GM21381 (cell line): Measurements from ENCODE around the gene KDM6A.
A peak's percentile ranks its signal among the peaks of the same experiment; 100 is the strongest.
"Not testable (repeated sequence)": the region's sequence is repeated elsewhere in the genome, so short reads cannot be mapped to it uniquely, and the experiment has no call there.

Source experiments
- ATAC-seq: cut with Tn5 transposase; IDR thresholded peaks from one replicate; pipeline ENCODE4 v1.9.1; 2021; ENCODE audit warnings: mild to moderate bottlenecking, moderate library complexity; ENCODE audit not compliant: unreplicated experiment

The KDM6A gene

GRCh38 chrX:44872821-44873414, at the start of gene KDM6A:
Gene KDM6A, plus strand, starts transcription at chrX:44873188. Its CDS starts 364 bp downstream, at chrX:44873552.
- peak; percentile 89 for ATAC-seq

DNA sequence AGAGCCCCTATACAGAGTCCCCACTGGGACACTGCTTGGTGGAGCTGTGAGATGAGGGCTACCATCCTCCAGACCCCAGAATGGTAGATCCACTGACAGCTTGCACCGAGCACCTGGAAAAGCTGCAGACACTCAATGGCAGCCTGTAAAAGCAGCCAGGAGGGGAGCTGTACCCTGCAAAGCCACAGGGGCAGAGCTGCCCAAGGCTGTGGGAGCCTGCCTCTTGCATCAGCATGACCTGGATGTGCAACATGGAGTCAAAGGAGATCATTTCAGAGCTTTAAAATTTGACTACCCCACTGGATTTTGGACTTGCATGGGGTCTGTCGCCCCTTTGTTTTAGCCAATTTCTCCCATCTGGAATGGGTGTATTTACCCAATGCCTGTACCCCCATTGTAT, 49.8 kb upstream of the KDM6A start:
- not testable (repeated sequence) for ATAC-seq

DNA sequence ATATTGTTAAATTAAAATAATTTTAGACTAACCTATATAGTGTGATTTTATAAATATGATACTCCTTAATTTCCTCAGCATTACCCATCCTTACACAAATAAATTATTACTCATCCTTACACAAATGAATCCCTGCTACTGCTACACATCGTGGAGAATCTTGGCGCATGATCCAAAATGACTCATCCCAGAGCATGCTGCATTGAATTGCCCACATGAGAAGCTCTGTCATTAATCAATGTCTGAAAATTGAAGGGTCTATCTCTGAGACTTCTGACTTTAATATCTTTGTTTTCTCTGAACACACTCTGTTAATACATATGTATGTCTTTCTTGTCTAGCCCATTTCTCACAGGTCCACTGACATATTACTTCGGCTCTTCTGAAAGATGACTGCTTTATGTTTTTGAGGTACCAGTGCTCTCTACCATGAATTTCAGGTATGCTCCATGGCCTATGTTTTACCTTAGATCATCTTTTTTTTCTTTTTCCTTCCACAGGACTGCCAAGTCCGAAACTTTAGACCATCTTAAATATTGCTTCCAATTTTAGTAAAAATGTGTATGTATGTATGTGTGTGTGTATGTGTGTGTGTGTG, 44.9 kb upstream of the KDM6A start:
- ATAC-seq = no peak

GRCh38 chrX:44829832-44830231, 43.2 kb upstream of the KDM6A start:
- ATAC-seq = no peak

GRCh38 chrX:44842550-44843317, 30.3 kb upstream of the KDM6A start:
- ATAC-seq = no peak

DNA sequence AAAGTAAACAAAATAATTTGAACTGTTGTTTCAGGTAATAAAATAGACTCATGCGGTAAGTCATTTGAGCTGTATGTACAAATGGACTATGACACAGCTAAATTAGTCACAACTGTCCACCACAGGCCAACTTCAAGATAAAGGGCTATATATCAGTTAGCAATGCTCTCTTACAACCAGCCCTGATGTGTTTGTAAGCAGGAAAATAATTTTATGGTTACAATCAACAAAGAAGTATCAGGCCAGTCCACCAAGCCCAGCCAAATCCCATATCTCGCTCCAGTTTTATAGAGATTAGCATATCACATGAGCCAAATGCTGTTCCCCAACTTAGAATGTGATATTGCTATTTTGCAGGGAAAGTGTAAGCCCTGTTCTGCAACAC, 29.7 kb upstream of the KDM6A start:
- no peak for ATAC-seq

DNA sequence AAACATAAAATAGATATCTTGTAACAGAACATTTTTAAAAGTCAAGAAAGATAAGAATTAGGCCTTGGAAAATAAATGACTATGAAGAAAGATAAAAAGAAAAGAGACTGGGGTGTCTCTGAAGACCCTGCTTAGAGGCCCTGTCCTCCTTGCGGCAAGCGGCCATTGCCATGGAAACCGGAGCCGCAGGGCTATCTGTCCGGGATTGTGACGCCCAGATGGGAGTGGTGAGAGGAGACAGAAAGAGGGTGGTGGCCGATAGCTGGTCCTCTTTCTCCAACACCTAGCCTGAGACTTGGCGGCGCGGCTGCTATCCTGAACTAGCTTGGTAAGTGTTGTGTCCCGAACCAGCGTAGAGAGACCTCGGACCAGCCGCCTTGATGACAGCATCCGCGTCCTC, 29.2 kb upstream of the KDM6A start, which contains the start of gene DUSP21:
Gene DUSP21, plus strand, starts transcription at position 269 of the 400 bp plus-strand sequence. Its CDS starts 112 bp downstream, at position 381.
- ATAC-seq = no peak

- no peak for ATAC-seq
Measured at GRCh38 chrX:44844204-44844603, 28.8 kb upstream of the KDM6A start.

DNA sequence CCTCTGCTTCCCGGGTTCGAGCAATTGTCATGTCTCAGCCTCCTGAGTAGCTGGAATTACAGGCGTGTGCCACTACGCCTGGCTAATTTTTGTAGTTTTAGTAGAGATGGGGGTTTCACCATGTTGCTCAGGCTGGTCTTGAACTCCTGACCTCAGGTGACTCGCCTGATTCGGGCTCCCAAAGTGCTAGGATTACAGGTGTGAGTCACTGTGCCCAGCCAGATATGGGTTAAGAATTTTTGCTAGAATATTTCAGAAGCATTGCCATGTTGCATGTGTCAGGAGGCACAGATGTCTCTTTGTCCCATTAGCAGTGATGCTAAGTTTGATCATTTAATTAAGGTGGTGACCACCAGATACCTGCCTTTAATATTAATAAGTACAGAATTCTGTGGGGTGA, 22.1 kb upstream of the KDM6A start:
- not testable (repeated sequence) for ATAC-seq

- ATAC-seq = no peak
Measured at GRCh38 chrX:44871114-44871645, 1.8 kb upstream of the KDM6A start.

GRCh38 chrX:44871931-44872820, 812 bp upstream of the KDM6A start:
- no peak for ATAC-seq

DNA sequence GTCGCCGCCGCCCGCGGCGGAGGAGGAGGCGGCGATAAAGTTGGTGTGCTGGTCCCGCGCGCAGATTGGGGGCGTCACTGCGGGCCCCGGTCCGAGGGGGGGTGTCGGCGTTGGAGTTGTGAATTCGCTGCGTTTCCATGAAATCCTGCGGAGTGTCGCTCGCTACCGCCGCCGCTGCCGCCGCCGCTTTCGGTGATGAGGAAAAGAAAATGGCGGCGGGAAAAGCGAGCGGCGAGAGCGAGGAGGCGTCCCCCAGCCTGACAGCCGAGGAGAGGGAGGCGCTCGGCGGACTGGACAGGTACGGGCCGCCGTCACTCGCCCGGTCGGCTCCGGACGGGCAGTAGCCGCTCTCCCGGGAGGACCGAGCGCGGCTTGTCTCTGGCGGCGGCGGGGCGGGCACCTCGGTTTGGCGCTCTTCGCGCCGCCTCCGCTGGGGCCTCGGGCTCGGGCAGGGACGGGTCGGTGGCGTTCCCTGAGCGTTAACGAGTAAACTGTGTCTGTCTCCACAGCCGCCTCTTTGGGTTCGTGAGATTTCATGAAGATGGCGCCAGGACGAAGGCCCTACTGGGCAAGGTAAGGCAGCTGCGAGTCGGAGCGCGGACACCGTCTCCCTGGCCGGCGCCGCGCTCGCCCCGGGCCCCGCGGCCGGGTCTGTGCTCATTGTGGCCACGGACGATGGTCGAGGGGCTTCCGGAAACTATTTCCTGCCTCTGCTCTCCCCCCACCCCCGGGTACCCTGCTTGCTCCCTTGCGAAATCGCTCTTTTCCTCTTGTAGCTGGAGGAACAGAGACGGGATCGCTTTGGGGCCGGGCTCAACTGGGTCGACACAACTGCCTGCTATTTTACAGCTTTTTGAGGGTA, 658 bp downstream of the KDM6A start:
- no peak for ATAC-seq

DNA sequence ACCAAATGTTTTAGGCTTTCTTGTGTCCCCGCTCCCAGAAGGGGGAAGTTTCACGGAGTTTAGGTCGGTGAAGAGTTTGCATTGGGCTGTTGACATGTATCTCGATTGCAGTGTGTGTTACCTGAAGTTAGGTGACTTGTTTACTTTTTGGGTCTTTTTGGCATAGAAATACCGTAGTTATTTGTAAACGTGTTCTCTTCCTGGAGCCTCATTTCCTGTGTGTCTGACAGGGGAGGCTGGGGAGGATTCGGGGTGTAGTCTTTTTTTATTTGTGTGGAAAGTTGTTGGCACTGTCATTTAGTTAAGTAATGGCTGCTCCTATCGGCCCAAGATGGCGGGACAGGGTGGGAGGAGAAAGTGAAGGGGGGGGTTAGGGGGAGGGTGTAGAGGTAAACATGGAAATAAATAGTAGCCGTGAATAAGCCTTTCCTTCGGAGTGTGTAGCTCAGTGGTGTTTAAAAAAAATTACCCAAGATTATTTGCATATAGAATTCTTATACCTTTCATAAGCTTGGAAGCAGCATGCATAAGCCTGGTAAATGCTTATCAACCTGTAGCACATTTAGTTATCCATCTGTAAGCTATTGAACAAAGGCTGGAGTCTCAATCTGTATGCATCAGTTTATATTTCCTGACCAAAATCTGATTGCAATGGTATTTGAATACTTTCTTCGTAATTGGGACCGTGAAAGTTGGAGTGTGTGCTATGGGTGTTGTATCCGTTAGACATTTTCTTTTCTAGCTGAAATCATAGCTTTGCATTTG, 1.6 kb downstream of the KDM6A start:
- no peak for ATAC-seq

DNA sequence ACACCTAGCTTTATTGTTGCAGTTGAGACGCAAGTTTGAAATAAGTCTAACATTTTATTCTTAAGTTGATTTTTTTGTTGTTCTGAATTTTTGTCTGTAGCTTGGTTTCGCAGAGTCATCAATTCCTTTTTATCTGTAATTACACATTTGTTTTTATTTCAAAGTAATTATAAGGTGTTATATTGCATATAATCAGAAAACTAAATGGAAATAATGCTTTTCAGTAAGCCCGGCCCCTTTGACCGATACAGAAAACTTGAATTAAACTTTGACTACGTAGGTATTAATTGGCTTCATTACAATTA, 2.1 kb downstream of the KDM6A start:
- no peak for ATAC-seq

- ATAC-seq = no peak
Measured at GRCh38 chrX:44876086-44876485, 3.1 kb downstream of the KDM6A start.

DNA sequence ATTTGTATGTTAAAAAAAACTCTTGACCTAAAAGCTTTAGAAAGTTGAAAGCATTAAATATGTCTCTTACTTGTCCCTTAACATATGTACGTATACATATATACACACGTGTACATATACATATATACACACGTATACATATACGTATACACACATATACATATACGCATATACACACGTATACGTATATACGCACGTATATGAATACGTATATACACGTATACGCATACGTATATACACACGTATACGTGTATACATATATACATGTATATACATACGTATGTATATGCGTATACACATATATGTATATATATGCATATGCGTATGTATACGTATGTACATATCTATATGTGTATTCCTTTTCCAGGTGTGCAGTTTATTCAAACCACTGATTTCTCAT, 3.8 kb downstream of the KDM6A start:
- no peak for ATAC-seq

DNA sequence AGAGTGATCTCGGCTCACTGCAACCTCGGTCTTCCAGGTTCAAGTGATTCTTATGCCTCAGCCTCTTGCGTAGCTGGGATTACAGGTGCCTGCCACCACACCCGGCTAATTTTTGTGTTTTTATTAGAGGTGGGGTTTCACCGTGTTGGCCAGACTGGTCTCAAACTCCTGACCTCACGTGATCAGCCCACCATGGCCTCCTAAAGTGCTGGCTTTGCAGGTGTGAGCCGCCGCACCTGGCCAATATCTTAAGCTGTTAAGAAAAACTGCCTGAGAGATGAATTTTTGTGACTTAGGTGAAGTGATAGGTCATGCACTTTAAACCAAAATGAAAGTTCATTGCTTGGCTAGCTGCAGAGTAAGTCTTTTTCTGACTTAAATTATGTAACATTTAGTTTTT, 5.8 kb downstream of the KDM6A start:
- no peak for ATAC-seq

- ATAC-seq = no peak
Measured at GRCh38 chrX:44881549-44881948, 8.6 kb downstream of the KDM6A start.

DNA sequence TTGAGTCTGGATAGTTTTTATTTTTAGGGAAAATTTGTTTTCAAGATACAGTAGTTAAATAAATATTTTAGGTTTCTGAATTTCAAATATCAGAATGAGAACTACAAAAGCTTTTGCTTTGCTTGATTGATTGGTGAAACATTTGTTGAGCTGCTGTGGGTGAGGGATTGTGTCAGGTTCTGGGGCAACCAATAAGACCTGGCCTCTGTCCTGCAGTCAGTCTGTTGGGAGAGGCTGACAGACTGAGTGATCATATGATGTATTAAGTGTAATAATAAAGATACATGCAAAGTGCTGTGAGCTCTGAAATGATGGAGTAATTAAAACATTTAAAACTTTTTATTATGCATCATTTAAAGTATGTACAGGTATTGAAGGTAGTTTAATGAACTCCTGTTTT, 9.6 kb downstream of the KDM6A start:
- ATAC-seq = no peak
